Heart left ventricle (tissue), 16 donors: ENCODE measurements around the gene SFXN2. TPM values are rescaled to one million over a fixed set of nuclear protein-coding genes. Genes with fewer than 3 reads are reported as not detected.

ENCODE experiments used
- ATAC-seq, 4 donors: fragments of 200-7000 bp; cut with Tn5 transposase; one replicate each; pipeline ENCODE4 v1.9.1; 2020 to 2022; ENCODE audit warnings: moderate library complexity in 4 of 4, mild to moderate bottlenecking in 3 of 4, moderate number of reproducible peaks in 1 of 4
- DNase-seq, 5 donors: peaks; one replicate each; pipeline ENCODE4 v3.0.0-alpha.2; 2020
- H3K27ac ChIP-seq, 12 donors: fragments of 200-600 bp; sonication (generic) in 4 of 12; one replicate each; pipeline versions ENCODE4 v1.5.0 to v1.8.0; 2016 to 2022; ENCODE audit warnings: mild to moderate bottlenecking in 2 of 12
- H3K27me3 ChIP-seq, 9 donors: fragments of 200-600 bp; sonication (generic) in 2 of 9; one replicate each; pipeline versions ENCODE4 v1.5.1 to v1.8.0; 2016 to 2022; ENCODE audit warnings: mild to moderate bottlenecking in 3 of 9
- H3K36me3 ChIP-seq, 9 donors: fragments of 200-600 bp; sonication (generic) in 2 of 9; one replicate each; pipeline versions ENCODE4 v1.5.0 to v1.8.0; 2018 to 2022; ENCODE audit warnings: mild to moderate bottlenecking in 2 of 9
- H3K4me1 ChIP-seq, 12 donors: fragments of 200-600 bp; sonication (generic) in 4 of 12; one replicate each; pipeline versions ENCODE4 v1.5.0 to v1.8.0; 2016 to 2022; ENCODE audit warnings: mild to moderate bottlenecking in 3 of 12
- H3K4me3 ChIP-seq, 12 donors: fragments of 200-600 bp; sonication (generic) in 4 of 12; one replicate each; pipeline versions ENCODE4 v1.5.0 to v1.8.0; 2017 to 2022; ENCODE audit warnings: mild to moderate bottlenecking in 9 of 12, moderate library complexity in 4 of 12
- H3K9me3 ChIP-seq, 12 donors: fragments of 200-600 bp; sonication (generic) in 4 of 12; one replicate each; pipeline versions ENCODE4 v1.5.0 to v1.8.0; 2016 to 2022; ENCODE audit warnings: mild to moderate bottlenecking in 1 of 12
- POLR2A ChIP-seq, 2 donors: fragments of 450-650 bp; IDR thresholded peaks; one replicate each; pipeline ENCODE4 v1.6.1; 2017; ENCODE audit warnings: antibody characterized with exemption in 2 of 2, mild to moderate bottlenecking in 2 of 2, moderate library complexity in 2 of 2
- WGBS, 4 donors: extraction: QIAGEN DNeasy Blood & Tissue Kit in 2 of 4; methylation state at CpG; one replicate each; pipeline versions ENCODE4 v1.1.5 to v1.1.7; 2013 to 2018; 5-methylcytosine and 5-hydroxymethylcytosine counted together
- intact Hi-C, 10 donors: fragments of 100-400 bp; cut with DNase I; formaldehyde crosslinking; loops; one replicate each; pipeline versions ENCODE4 v1.11.1 to v1.14.2; 2022
- polyA plus RNA-seq, 2 donors: library from polyadenylated mRNA; stranded (reverse); fragments of 200-250 nt; gene quantifications; one replicate each; pipeline ENCODE4 v1.2.3, GENCODE V29; 2013
- total RNA-seq, 9 donors: library from RNA; depleted of rRNA in 2 of 9; stranded (reverse); fragments of >200 nt in 2 of 9; fragmentation: NEBNext Ultra II Directional in 3 of 9; extraction: Animal tissue kit (Norgen Biotek cat#: 25700) in 3 of 9; gene quantifications; one replicate each; pipeline versions ENCODE4 v1.1.0 to v1.2.4, GENCODE V29; 2016 to 2023
- TF ChIP-seq, protein P1 (sequence below), 12 donors: fragments of 200-600 bp; sonication (generic) in 4 of 12; IDR thresholded peaks; one replicate each; pipeline versions ENCODE4 v1.5.0 to v1.8.0; 2018 to 2022; ENCODE audit warnings: antibody characterized with exemption in 12 of 12, mild to moderate bottlenecking in 5 of 12
- donor health status: ischemic (EF 13 %, LVEDD 7.1; RV severe dilation, severe dysfunction).
- donor health status: healthy with polysubstance abuse.
- donor health status: DM: no; HTN: yes; CAD: no.
- donor health status: DM: no; HTN: no; CAD: no.
- donor health status: ischemic (EF 25% LVEDD 6.9; RV normal size, moderate dysfunction).
- donor health status: ischemic (EF 25% LVEDD 5.7; RV mildly dilated, moderate dysfunction).
- donor health status: healthy.
- donor health status: DM: yes; HTN: yes; CAD: no.
- donor health status: ischemic (EF 35%, LVEDD 5.7; RV mildly dilated, moderate dysfunction).
- donor health status: nonischemic (EF 11% LVEDD 7.7; RV severe dilation, severe dysfunction).
- donor health status: DM: yes; HTN: yes; CAD: no.
- donor health status: PGD.
- donor health status: ischemic (EF 29% LVEDD 5.4; RV normal size, mild dysfunction).
- donor health status: nonischemic (EF 23%, LVEDD 6.1; RV moderate dilation, normal function).

SFXN2 gene
- total and polyA plus RNA-seq, 11 donors, result 0.50 to 7.2 (median 2.4) TPM

DNA sequence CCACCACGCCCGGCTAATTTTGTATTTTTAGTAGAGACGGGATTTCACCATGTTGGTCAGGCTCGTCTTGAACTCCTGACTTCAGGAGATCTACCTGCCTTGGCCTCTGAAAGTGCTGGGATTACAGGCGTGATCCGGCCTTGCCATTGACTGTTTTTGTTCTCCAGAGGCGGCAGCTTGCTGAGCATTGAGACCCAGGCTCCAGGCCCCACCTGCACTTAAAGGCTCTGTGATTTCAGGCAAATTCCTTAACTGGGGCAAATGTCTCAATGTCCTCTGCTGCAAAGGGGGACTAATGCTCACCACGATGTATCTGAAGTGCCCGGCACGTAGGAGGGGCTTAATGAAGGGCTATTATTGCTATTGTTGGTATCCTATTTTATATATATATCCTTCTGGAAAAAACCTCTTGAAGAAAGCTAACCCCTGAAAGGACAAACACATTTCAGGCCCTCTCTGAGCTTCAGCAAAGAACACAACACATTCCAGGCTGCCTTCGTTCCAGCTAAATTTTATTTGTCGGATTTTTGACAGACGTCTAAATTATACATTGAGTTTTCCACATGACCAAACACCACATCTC lies 41.1 kb upstream of the SFXN2 start:
- peak overlapping the region in 9 of 12 donors; percentile 26 to 47 (median 41) for H3K4me3 ChIP-seq
- H3K9me3 ChIP-seq, result no peaks in the 10 kb centered on the region
- ATAC-seq (no peak), DNase-seq (no peak)
- 50 to 66% (median 61%) methylated on average over 13 of the region's 13 CpGs for WGBS, 4 donors
- H3K36me3 ChIP-seq, result no peaks in the 10 kb centered on the region
- no peaks in the 10 kb centered on the region for H3K27me3 ChIP-seq
- intact Hi-C loops, result loop anchor here in 1 of 10 donors (5.0 kb wide), 1 partner anchor 39 kb away; the partner anchor contains the start of genes ARL3 and SFXN2
- H3K4me1 ChIP-seq, result peaks cover 11 to 91% (median 67%) of the 10 kb centered on the region in 12 donors
- TF ChIP-seq, protein P1, sequence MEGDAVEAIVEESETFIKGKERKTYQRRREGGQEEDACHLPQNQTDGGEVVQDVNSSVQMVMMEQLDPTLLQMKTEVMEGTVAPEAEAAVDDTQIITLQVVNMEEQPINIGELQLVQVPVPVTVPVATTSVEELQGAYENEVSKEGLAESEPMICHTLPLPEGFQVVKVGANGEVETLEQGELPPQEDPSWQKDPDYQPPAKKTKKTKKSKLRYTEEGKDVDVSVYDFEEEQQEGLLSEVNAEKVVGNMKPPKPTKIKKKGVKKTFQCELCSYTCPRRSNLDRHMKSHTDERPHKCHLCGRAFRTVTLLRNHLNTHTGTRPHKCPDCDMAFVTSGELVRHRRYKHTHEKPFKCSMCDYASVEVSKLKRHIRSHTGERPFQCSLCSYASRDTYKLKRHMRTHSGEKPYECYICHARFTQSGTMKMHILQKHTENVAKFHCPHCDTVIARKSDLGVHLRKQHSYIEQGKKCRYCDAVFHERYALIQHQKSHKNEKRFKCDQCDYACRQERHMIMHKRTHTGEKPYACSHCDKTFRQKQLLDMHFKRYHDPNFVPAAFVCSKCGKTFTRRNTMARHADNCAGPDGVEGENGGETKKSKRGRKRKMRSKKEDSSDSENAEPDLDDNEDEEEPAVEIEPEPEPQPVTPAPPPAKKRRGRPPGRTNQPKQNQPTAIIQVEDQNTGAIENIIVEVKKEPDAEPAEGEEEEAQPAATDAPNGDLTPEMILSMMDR (IDR thresholded peaks at IDR 0.05), result no peak
- TF ChIP-seq POLR2A (IDR thresholded peaks at IDR 0.05), result no peak
- H3K27ac ChIP-seq, result peak overlapping the region; percentile 71 to 90 (median 84)

DNA sequence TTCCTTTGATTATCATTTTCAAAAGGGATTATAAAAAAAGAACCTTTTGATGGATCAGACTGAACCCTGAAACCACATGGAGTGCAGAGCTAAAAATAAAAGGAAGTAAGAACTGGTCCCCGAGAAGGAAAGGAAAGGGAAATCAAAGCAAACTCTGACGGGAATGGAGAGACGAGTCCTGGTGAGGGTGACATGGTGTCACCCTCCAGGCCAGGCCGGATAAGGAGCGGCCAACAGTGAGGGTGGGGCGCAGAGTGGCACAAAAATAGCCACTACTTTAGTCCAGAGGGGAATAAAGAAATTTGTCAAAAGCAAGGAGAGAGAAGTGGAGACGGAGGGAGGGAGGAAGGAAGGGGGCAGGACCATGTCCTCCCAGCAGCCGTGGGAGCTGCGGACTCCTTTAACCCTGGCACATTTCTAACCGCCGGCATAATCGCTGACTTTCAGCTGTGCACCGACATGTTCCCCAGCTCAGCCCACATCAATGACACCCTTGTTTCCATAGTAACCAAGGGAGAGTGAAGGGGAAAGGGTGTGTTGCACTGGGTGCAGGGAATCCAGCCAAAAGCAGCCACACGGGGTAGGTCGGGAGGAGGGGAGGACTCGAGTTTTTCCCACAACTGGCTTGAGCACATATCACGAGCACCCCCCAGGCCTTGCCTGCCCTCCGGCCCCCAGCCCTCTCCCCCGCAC lies 40.5 kb upstream of the SFXN2 start:
- Histone ChIP-seq H3K27me3 (no peaks in the 10 kb centered on the region), H3K9me3 (no peaks in the 10 kb centered on the region), H3K36me3 (no peaks in the 10 kb centered on the region), H3K27ac (peak overlapping the region; percentile 71 to 90 (median 84)), H3K4me1 (peaks cover 11 to 91% (median 69%) of the 10 kb centered on the region in 12 donors), H3K4me3 (peak overlapping the region in 10 of 12 donors; percentile 21 to 47 (median 40))
- ATAC-seq (peak; percentile 55 to 77 (median 74)), DNase-seq (peak; percentile 69 to 86 (median 82))
- 3 to 5% (median 3%) methylated on average over 18 to 19 of the region's 19 CpGs for WGBS, 4 donors
- intact Hi-C loops, result loop anchor here in 3 of 10 donors (2.0 to 5.0 kb wide), 3 partner anchors 27 to 38 kb away; partner anchors contain the start of genes ARL3 (in 1 of the 3), SFXN2 (in 1 of the 3) and TRIM8 (in 1 of the 3)
- TF ChIP-seq POLR2A (IDR thresholded peaks at IDR 0.05), result peak in 1 of 2 donors; percentile 31
- TF ChIP-seq, protein P1 (IDR thresholded peaks at IDR 0.05), result no peak

DNA sequence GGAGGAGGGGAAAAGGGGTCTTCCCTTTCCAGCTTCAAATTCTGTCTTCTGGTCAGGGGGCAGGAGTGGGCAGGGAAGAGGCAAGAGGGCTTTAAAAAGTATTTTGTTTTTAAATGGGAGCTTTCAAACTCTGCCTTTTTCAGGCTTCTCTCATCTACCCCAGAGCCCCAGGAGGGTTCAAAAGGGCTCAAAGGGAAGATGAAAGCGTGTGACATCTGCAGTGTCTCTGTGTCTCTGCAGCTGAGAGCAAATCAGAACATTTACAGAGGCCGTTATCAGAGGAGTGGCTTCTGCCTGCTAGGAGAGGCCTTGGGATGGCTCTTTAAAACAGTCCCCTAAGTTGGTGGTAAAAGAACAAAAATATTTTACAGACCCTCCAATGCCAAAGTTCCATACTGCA lies 39.9 kb upstream of the SFXN2 start:
- 8 to 22% (median 16%) methylated on average over 2 of the region's 2 CpGs for WGBS, 4 donors
- Histone ChIP-seq H3K4me3 (peak overlapping the region in 10 of 12 donors; percentile 21 to 47 (median 40)), H3K36me3 (no peaks in the 10 kb centered on the region), H3K27ac (peak overlapping the region; percentile 53 to 90 (median 84)), H3K9me3 (no peaks in the 10 kb centered on the region), H3K4me1 (peaks cover 11 to 91% (median 71%) of the 10 kb centered on the region in 12 donors), H3K27me3 (no peaks in the 10 kb centered on the region)
- ATAC-seq (peak in 2 of 4 donors; percentile 27 to 32), DNase-seq (no peak)
- intact Hi-C loops, result loop anchor here in 3 of 10 donors (2.0 to 5.0 kb wide), 3 partner anchors 28 to 38 kb away; partner anchors contain the start of genes ARL3 (in 1 of the 3), SFXN2 (in 1 of the 3) and TRIM8 (in 1 of the 3)
- TF ChIP-seq, protein P1 (IDR thresholded peaks at IDR 0.05), result no peak
- no peak for TF ChIP-seq POLR2A (IDR thresholded peaks at IDR 0.05)
